Suprapubic skin (tissue), 4 donors: ENCODE results near the gene RPRD1A. TPM values are rescaled to one million over a fixed set of nuclear protein-coding genes. Genes with fewer than 3 reads are reported as not detected.
"Not testable (repeated sequence)": the region's sequence is repeated elsewhere in the genome, so short reads cannot be mapped to it uniquely, and the experiment has no call there.

Experiments used
- DNase-seq, 2 donors: peaks; one replicate each; pipeline ENCODE4 v3.0.0-alpha.2; 2019; ENCODE audit warnings: low spot score in 2 of 2
- H3K27ac ChIP-seq: fragments of 200-600 bp; sonication (generic); one replicate; pipeline ENCODE4 v1.5.1; 2019
- H3K27me3 ChIP-seq: fragments of 200-600 bp; sonication (generic); one replicate; pipeline ENCODE4 v1.5.1; 2019
- H3K36me3 ChIP-seq: fragments of 200-600 bp; sonication (generic); one replicate; pipeline ENCODE4 v1.5.1; 2019
- H3K4me1 ChIP-seq: fragments of 200-600 bp; sonication (generic); one replicate; pipeline ENCODE4 v1.5.1; 2019
- H3K4me3 ChIP-seq: fragments of 200-600 bp; sonication (generic); one replicate; pipeline ENCODE4 v1.5.1; 2019; ENCODE audit warnings: mild to moderate bottlenecking
- H3K9me3 ChIP-seq: fragments of 200-600 bp; sonication (generic); one replicate; pipeline ENCODE4 v1.5.1; 2019
- EP300 ChIP-seq: sonication (generic); formaldehyde crosslinking; IDR thresholded peaks from one replicate; pipeline ENCODE4 v1.6.1; 2017; ENCODE audit warnings: antibody characterized with exemption
- POLR2A ChIP-seq, 2 donors: fragments of 450-650 bp; IDR thresholded peaks; one replicate each; pipeline ENCODE4 v1.6.1; 2017; ENCODE audit warnings: antibody characterized with exemption in 2 of 2, mild to moderate bottlenecking in 2 of 2, moderate library complexity in 2 of 2
- POLR2AphosphoS5 ChIP-seq, 3 donors: sonication (generic); formaldehyde crosslinking; IDR thresholded peaks; one replicate each; pipeline ENCODE4 v1.6.1; 2017; ENCODE audit warnings: antibody characterized with exemption in 3 of 3
- WGBS: methylation state at CpG from one replicate; pipeline ENCODE4 v1.1.5; 2018; 5-methylcytosine and 5-hydroxymethylcytosine counted together
- total RNA-seq, 4 donors: library from RNA; depleted of rRNA; stranded (reverse); fragments of >200 nt; gene quantifications; one replicate each; pipeline ENCODE4 v1.1.0, GENCODE V29; 2016
- TF ChIP-seq, protein P1 (sequence below), 2 donors: fragments of 200-600 bp in 1 of 2; fragments of 450-650 bp in 1 of 2; sonication (generic) in 1 of 2; IDR thresholded peaks; one replicate each; pipeline ENCODE4 v1.5.1; 2016 to 2019; ENCODE audit warnings: antibody characterized with exemption in 2 of 2, mild to moderate bottlenecking in 1 of 2, moderate library complexity in 1 of 2

The RPRD1A gene
- total RNA-seq, 4 donors from 2014 or later = 34.9 to 74.5 (median 47.3) TPM

DNA sequence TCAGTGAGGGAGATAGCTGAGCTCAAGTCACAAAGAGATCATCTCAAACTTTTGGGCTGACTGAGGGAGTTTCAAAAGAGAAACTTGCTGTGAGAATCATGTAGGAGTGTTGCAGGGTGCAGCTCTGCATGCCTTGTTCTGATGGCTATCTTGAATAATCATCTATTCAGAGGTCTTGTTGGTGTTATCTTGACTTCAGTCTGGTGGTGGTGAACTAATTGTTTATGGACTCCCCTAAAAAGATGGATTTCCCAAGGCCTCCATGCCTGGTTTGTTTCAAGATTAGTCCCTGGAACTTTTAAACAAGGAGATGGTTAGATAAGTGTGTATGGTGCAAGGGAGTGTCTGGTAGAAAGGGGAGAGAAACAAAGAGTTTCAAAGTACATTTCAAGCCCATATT, 32.0 kb upstream of the RPRD1A start:
- Histone ChIP-seq H3K4me1 (no peaks in the 10 kb centered on the region), H3K27ac (no peak overlapping the region), H3K36me3 (no peaks in the 10 kb centered on the region), H3K9me3 (no peaks in the 10 kb centered on the region), H3K27me3 (no peaks in the 10 kb centered on the region), H3K4me3 (no peak overlapping the region)
- TF ChIP-seq, protein P1, sequence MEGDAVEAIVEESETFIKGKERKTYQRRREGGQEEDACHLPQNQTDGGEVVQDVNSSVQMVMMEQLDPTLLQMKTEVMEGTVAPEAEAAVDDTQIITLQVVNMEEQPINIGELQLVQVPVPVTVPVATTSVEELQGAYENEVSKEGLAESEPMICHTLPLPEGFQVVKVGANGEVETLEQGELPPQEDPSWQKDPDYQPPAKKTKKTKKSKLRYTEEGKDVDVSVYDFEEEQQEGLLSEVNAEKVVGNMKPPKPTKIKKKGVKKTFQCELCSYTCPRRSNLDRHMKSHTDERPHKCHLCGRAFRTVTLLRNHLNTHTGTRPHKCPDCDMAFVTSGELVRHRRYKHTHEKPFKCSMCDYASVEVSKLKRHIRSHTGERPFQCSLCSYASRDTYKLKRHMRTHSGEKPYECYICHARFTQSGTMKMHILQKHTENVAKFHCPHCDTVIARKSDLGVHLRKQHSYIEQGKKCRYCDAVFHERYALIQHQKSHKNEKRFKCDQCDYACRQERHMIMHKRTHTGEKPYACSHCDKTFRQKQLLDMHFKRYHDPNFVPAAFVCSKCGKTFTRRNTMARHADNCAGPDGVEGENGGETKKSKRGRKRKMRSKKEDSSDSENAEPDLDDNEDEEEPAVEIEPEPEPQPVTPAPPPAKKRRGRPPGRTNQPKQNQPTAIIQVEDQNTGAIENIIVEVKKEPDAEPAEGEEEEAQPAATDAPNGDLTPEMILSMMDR (IDR thresholded peaks at IDR 0.05) = no peak
- TF ChIP-seq POLR2A (IDR thresholded peaks at IDR 0.05) = no peak
- DNase-seq = no peak

DNA sequence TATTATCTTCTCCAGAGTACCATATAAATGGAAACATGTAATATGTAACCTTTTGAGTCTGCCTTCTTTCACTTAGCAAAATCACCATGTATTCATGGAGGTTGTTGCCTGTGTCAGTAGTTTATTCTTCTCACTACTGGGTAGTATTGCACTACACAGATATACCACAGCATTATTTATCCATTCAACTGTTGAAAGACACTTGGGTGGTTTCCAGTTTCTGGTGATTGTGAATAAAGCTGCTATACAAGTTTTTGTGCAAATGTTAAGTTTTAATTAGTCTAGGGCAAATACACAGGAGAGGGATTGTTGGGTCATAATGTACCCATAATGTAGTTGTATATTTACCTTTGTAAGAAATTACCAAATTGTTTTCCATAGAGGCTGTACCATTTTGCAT, 29.6 kb upstream of the RPRD1A start:
- Histone ChIP-seq H3K4me1 (no peaks in the 10 kb centered on the region), H3K27me3 (no peaks in the 10 kb centered on the region), H3K27ac (no peak overlapping the region), H3K36me3 (no peaks in the 10 kb centered on the region), H3K9me3 (no peaks in the 10 kb centered on the region), H3K4me3 (no peak overlapping the region)
- DNase-seq = no peak
- TF ChIP-seq, protein P1 (IDR thresholded peaks at IDR 0.05) = no peak
- TF ChIP-seq POLR2A (IDR thresholded peaks at IDR 0.05) (no peak), POLR2AphosphoS5 (IDR thresholded peaks at IDR 0.05) (no peak), EP300 (no peak)

DNA sequence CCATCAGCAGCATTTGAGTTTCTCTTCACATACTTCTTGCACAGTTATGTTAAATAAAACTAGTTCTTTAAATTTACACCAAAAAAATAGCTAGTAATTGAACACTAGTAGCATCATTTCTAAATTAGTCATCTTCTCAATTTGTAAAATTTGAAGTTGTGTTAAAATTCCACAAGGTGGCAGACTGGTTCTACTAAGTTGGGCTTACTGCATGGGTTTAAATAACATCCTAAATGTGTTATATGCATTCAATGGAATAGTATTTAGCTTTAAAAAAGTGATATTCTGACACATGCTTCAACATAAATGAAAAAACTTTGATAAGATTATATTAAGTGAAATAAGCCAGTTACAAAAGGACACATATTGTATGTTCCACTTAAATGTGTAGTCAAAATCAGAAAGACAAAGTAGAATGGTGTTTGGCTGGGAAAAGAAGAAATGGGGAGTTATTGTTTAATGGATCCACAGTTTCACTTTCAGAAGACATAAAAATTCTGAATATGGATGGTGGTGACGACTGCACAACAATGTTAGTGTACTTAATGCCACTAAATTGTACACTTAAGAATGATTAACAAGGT, 28.7 kb upstream of the RPRD1A start:
- Histone ChIP-seq H3K36me3 (no peaks in the 10 kb centered on the region), H3K27ac (no peak overlapping the region), H3K4me1 (no peaks in the 10 kb centered on the region), H3K9me3 (no peaks in the 10 kb centered on the region), H3K27me3 (no peaks in the 10 kb centered on the region), H3K4me3 (no peak overlapping the region)
- TF ChIP-seq, protein P1 (IDR thresholded peaks at IDR 0.05) = peak; percentile 32 to 48
- TF ChIP-seq POLR2A (IDR thresholded peaks at IDR 0.05) = no peak
- no peak for DNase-seq
- WGBS = 18% methylated on average over 1 of the region's 1 CpG

DNA sequence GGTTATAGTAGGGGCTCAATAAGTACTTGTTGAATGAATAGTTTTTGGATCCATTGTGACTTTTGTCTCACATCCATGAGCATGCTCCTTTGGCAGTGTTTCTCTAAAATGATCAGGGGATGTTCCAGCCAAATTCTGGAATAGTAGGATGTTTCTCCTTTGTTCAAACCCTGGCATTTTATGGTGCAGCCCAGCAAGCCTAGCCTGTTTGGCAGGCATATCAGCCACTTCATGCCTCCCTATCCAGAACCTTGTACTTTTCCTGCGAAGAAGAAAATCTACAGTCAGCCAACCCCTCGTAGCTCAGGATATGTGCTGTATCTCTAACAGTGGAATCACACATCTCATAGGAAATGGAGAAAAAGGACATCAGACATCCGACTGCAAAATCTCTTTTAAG, 27.1 kb upstream of the RPRD1A start:
- no peaks in the 10 kb centered on the region for H3K4me1 ChIP-seq
- H3K27me3 ChIP-seq = no peaks in the 10 kb centered on the region
- H3K27ac ChIP-seq = no peak overlapping the region
- H3K4me3 ChIP-seq = no peak overlapping the region
- no peak for DNase-seq
- WGBS = 39% methylated on average over 3 of the region's 3 CpGs
- H3K9me3 ChIP-seq = no peaks in the 10 kb centered on the region
- TF ChIP-seq, protein P1 (IDR thresholded peaks at IDR 0.05) = no peak
- TF ChIP-seq POLR2A (IDR thresholded peaks at IDR 0.05) = no peak
- TF ChIP-seq EP300 = no peak
- no peaks in the 10 kb centered on the region for H3K36me3 ChIP-seq

DNA sequence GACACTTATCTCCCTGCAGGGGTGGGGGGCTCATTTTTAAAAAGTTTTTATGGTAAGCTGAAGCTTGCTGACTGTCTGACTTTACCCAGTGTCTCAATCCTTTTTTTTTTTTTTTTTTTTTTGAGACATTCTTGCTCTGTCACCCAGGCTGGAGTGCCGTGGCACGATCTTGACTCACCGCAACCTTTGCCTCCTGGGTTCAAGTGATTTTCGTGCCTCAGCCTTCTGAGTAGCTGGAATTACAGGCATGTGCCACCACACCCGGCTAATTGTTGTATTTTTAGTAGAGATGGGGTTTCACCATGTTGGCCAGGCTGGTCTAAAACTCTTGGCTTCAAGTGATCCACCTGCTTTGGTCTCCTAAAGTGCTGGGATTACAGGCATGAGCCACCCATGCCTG, 24.8 kb upstream of the RPRD1A start:
- H3K36me3 ChIP-seq, H3K27me3 ChIP-seq, H3K4me1 ChIP-seq, DNase-seq, H3K27ac ChIP-seq, H3K9me3 ChIP-seq, H3K4me3 ChIP-seq: not testable (repeated sequence)
- 80% methylated on average over 5 of the region's 5 CpGs for WGBS

DNA sequence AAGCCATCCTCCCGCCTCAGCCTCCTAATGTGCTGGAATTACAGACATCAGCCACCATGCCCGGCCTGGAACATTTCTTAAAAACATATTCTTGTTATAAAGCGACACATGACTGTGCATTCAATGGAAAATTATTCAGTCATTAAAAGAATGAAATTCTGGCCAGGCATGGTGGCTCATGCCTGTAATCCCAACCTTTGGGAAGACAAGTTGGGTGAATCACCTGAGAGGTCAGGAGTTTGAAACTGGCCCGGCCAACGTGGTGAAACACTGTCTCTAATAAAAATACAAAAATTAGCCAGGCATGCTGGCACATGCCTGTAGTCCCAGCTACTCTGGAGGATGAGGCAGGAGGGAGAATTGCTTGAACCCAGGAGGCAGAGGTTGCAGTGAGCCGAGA, 21.6 kb upstream of the RPRD1A start:
- 71% methylated on average over 6 of the region's 6 CpGs for WGBS
- no peak for DNase-seq
- no peak overlapping the region for H3K27ac ChIP-seq
- no peak overlapping the region for H3K4me3 ChIP-seq
- no peaks in the 10 kb centered on the region for H3K9me3 ChIP-seq
- no peaks in the 10 kb centered on the region for H3K4me1 ChIP-seq
- TF ChIP-seq EP300 (no peak), POLR2A (IDR thresholded peaks at IDR 0.05) (no peak), POLR2AphosphoS5 (IDR thresholded peaks at IDR 0.05) (no peak)
- TF ChIP-seq, protein P1 (IDR thresholded peaks at IDR 0.05) = no peak
- H3K27me3 ChIP-seq = peaks cover 2% of the 10 kb centered on the region
- H3K36me3 ChIP-seq = no peaks in the 10 kb centered on the region
